Measurements from ENCODE around the gene AGRN. TPM values are rescaled to one million over a fixed set of nuclear protein-coding genes. Genes with fewer than 3 reads are reported as not detected.
"Not testable (repeated sequence)": the region's sequence is repeated elsewhere in the genome, so short reads cannot be mapped to it uniquely, and the experiment has no call there.

AGRN gene
- total and polyA plus RNA-seq, 2 of the 4 experiments (the other 2 are of a cell fraction), result 8.1 to 115 TPM

- POLR2A ChIA-PET (ENCODE audit: unreplicated experiment), result not testable (repeated sequence)
Measured at GRCh38 chr1:988061-988460, 31.9 kb upstream of the AGRN start.

More at GRCh38 chr1:988061-988460, 31.9 kb upstream of the AGRN start:
- dilution Hi-C loops (cut with HindIII; ENCODE audit: low sequenced_read_pairs, unreplicated experiment); H4K8ac ChIP-seq (ENCODE audit: low read depth in 2 of 2, low read length in 2 of 2); H4K20me1 ChIP-seq (ENCODE audit: insufficient read depth, low read length); H4K5ac ChIP-seq (ENCODE audit: low read depth, low read length); intact Hi-C loops (cut with micrococcal nuclease); CTCF ChIA-PET; H2AFZ ChIP-seq (replicated peaks; ENCODE audit: low read length, poor library complexity); H3K4ac ChIP-seq (ENCODE audit: low read depth, low read length); H3K4me2 ChIP-seq (ENCODE audit: low read depth, low read length); in situ Hi-C loops (cut with MboI; ENCODE audit: low sequenced_read_pairs); H3K4me1 ChIP-seq (ENCODE audit: control insufficient read depth, insufficient read depth, low read length); H3K23ac ChIP-seq (ENCODE audit: low read depth, low read length); H2BK20ac ChIP-seq (ENCODE audit: low read depth, low read length); H3K14ac ChIP-seq (replicated peaks; ENCODE audit: low read depth, low read length); H3K4me3 ChIP-seq (ENCODE audit: insufficient read depth, low read depth, low read length); H3K36me3 ChIP-seq (ENCODE audit: control insufficient read depth, insufficient read depth, low read length); H2BK120ac ChIP-seq (ENCODE audit: low read depth, low read length); H3K9ac ChIP-seq (ENCODE audit: low read depth, low read length); ATAC-seq (ENCODE audit: low read depth); H2BK15ac ChIP-seq (ENCODE audit: low read depth, low read length); H3K79me1 ChIP-seq (ENCODE audit: low read depth in 1 of 2, low read length in 2 of 2); H3K27me3 ChIP-seq (ENCODE audit: control insufficient read depth, insufficient read depth, low read length); H3K18ac ChIP-seq (ENCODE audit: low read depth, low read length); H3K9me1 ChIP-seq (ENCODE audit: insufficient read depth, low read length); H3K27ac ChIP-seq (ENCODE audit: insufficient read depth, low read length); H2AK5ac ChIP-seq (ENCODE audit: low read depth, low read length); H2BK5ac ChIP-seq (ENCODE audit: low read depth, low read length, poor library complexity, severe bottlenecking); H2AK9ac ChIP-seq (replicated peaks; ENCODE audit: low read depth, low read length, poor library complexity); DNase-seq; H4K91ac ChIP-seq (ENCODE audit: insufficient read depth, low read depth, low read length); H3K56ac ChIP-seq (ENCODE audit: extremely low read depth, insufficient read depth, low read length); BruUV-seq (replicated peaks): not testable (repeated sequence)
- peaks cover 10% of the 10 kb centered on the region for H3K9me3 ChIP-seq (ENCODE audit: control insufficient read depth, insufficient read depth, low read length)
- WGBS, 2 experiments (ENCODE audit: extremely low coverage in 2 of 2, insufficient read length in 1 of 2), result 87% methylated on average over 3 of the region's 5 CpGs; no CpG with 5 or more reads in 1 of the 2 experiments

All from IMR-90 (cell line).